CD4-positive, alpha-beta T cell treated with Interleukin-4 for 1 hour (primary cell): ENCODE results near the gene OR52A5.

ENCODE experiments used
- DNase-seq, 2 donors: peaks; one replicate each; pipeline ENCODE4 v3.0.0-alpha.2; 2020 to 2022

OR52A5 gene

GRCh38 chr11:5107285-5107684 lies 30.9 kb downstream of the OR52A5 start:
- DNase-seq = no peak

GRCh38 chr11:5103066-5103465 lies 35.1 kb downstream of the OR52A5 start:
- DNase-seq = no peak

GRCh38 chr11:5102246-5102645 lies 35.9 kb downstream of the OR52A5 start:
- DNase-seq = no peak

- DNase-seq = no peak
These were observed 42.1 kb downstream of the OR52A5 start for GRCh38 chr11:5096011-5096410.

- no peak for DNase-seq
These were observed 45.2 kb downstream of the OR52A5 start for GRCh38 chr11:5092821-5093585.

- no peak for DNase-seq
These were observed 47.5 kb downstream of the OR52A5 start for GRCh38 chr11:5090668-5091067.

- no peak for DNase-seq
These were observed 49.6 kb downstream of the OR52A5 start for GRCh38 chr11:5088556-5088955.

GRCh38 chr11:5083602-5084001 lies 54.6 kb downstream of the OR52A5 start:
- DNase-seq = no peak

GRCh38 chr11:5081405-5081804 lies 56.8 kb downstream of the OR52A5 start:
- DNase-seq = no peak
